Measurements from ENCODE around the gene SLC30A7. TPM values are rescaled to one million over a fixed set of nuclear protein-coding genes. Genes with fewer than 3 reads are reported as not detected.
"Not testable (repeated sequence)": the region's sequence is repeated elsewhere in the genome, so short reads cannot be mapped to it uniquely, and the experiment has no call there.

Gene SLC30A7
- total RNA-seq, 2 donors from 2014 or later = 10.5 to 13.5 TPM

DNA sequence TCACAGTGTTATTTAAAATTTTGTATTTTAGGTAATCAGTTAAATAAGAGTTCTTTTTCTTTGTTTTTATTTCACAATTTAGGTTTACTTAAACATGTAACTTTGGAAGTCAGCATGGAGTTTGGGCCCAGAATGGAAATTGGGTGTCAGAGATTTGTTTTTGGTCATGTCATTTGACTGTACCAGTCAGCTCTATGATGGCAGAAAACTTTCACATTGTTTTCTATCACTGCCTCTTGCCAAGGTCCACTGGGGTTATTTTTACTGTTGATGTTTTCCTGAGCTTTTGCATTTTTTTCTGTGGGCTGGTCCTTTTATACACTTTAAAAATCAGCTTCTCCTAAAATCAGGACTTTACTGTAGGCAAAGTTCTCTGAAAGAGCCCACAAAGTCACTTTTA lies 54.4 kb downstream of the SLC30A7 start:
- Histone ChIP-seq H3K4me3 (no peak overlapping the region), H3K27me3 (no peaks in the 10 kb centered on the region), H3K27ac (no peak overlapping the region), H3K4me1 (peaks cover 7% of the 10 kb centered on the region), H3K36me3 (replicated peaks in 1 of 2; ENCODE audit: insufficient read depth in 1 of 2, low read depth in 2 of 2) (peaks cover 0 to 1% of the 10 kb centered on the region in 2 donors), H3K9me3 (no peaks in the 10 kb centered on the region)
- TF ChIP-seq POLR2A (IDR thresholded peaks at IDR 0.05) = no peak
- TF ChIP-seq, protein P1, sequence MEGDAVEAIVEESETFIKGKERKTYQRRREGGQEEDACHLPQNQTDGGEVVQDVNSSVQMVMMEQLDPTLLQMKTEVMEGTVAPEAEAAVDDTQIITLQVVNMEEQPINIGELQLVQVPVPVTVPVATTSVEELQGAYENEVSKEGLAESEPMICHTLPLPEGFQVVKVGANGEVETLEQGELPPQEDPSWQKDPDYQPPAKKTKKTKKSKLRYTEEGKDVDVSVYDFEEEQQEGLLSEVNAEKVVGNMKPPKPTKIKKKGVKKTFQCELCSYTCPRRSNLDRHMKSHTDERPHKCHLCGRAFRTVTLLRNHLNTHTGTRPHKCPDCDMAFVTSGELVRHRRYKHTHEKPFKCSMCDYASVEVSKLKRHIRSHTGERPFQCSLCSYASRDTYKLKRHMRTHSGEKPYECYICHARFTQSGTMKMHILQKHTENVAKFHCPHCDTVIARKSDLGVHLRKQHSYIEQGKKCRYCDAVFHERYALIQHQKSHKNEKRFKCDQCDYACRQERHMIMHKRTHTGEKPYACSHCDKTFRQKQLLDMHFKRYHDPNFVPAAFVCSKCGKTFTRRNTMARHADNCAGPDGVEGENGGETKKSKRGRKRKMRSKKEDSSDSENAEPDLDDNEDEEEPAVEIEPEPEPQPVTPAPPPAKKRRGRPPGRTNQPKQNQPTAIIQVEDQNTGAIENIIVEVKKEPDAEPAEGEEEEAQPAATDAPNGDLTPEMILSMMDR (IDR thresholded peaks at IDR 0.05) = no peak
- intact Hi-C loops (cut with DNase I) = no loop called here
- no peak for ATAC-seq
- no peak for DNase-seq

DNA sequence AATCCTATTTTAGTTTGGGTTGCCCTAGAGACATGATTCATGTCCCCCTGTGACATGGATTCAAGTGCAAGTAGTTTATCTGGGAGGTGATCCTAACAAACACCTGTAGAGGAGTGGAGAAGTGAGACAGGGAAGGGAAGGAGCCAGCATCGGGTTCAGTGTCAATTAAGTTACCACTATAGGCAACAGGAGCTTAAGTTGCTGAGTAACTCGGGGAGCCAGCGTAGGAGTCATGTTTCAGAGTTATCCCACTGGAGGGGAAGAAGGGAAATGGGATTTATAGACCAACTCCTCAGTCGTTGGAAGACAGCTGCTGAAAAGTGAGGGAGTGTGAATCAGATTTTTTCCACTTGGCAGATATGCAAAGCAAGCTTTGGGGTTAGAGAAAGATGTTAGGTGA lies 54.9 kb downstream of the SLC30A7 start:
- TF ChIP-seq, protein P1 (IDR thresholded peaks at IDR 0.05) = no peak
- TF ChIP-seq POLR2A (IDR thresholded peaks at IDR 0.05) = no peak
- Histone ChIP-seq H3K27ac (no peak overlapping the region), H3K4me3 (no peak overlapping the region), H3K36me3 (replicated peaks in 1 of 2; ENCODE audit: insufficient read depth in 1 of 2, low read depth in 2 of 2) (peaks cover 0 to 1% of the 10 kb centered on the region in 2 donors), H3K4me1 (peaks cover 7% of the 10 kb centered on the region), H3K9me3 (no peaks in the 10 kb centered on the region), H3K27me3 (no peaks in the 10 kb centered on the region)
- intact Hi-C loops (cut with DNase I) = no loop called here
- DNase-seq (no peak), ATAC-seq (no peak)
- 67 to 83% methylated on average over 4 of the region's 4 CpGs for WGBS, 2 donors

DNA sequence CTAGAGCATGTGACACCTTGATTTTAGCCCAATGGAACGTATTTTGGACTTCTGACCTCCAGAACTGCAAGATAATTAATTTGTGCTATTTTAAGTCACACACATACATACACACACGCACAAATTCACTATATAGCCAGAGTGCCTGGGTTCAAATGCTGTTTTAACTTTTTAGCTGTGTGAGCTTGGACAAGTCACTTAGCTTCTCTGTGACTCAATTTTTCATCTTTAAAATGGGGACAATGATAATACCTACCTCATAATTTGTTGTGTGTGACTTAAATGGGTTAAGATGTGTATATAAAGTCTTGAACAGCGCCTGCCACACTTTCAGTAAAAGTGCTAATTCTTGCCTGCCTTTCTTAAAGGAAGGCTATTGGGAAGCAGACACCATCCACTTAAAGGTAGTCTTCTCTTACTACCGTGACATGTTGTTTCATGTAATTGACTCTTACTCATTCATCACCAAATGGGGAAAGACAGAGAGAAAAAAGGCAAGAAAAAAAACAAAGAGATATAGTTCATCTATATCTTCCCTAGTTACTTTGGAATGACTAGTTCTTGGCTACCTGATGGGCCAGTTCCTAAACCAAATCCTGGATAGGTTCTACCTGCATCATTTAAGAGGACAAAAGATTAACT lies 56.3 kb downstream of the SLC30A7 start:
- H3K9me3 ChIP-seq = no peaks in the 10 kb centered on the region
- no peak for TF ChIP-seq POLR2A (IDR thresholded peaks at IDR 0.05)
- TF ChIP-seq, protein P1 (IDR thresholded peaks at IDR 0.05) = no peak
- 92 to 96% methylated on average over 4 of the region's 4 CpGs for WGBS, 2 donors
- peaks cover 7% of the 10 kb centered on the region for H3K4me1 ChIP-seq
- H3K4me3 ChIP-seq = no peak overlapping the region
- peaks cover 0 to 1% of the 10 kb centered on the region in 2 donors for H3K36me3 ChIP-seq (replicated peaks in 1 of 2; ENCODE audit: insufficient read depth in 1 of 2, low read depth in 2 of 2)
- intact Hi-C loops (cut with DNase I) = no loop called here
- DNase-seq (no peak), ATAC-seq (no peak)
- no peaks in the 10 kb centered on the region for H3K27me3 ChIP-seq
- no peak overlapping the region for H3K27ac ChIP-seq

DNA sequence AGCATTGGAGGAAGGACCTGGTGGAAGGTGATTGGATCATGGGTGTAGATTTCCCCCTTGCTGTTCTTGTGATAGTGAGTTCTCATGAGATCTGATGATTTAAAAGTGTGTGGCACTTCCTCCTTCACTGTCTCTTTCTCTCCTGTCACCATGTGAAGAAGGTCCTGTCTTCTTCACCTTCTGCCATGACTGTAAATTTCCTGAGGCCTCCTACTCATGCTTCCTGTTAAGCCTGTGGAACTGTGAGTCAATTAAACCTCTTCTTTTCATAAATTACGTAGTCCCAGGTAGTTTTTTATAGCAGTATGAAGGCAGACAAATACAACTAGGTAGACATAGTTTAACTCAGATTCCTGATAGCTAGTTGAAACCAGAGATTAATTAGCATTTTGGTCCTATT lies 57.1 kb downstream of the SLC30A7 start:
- ATAC-seq; H3K27me3 ChIP-seq; H3K9me3 ChIP-seq; H3K4me3 ChIP-seq; H3K27ac ChIP-seq; intact Hi-C loops (cut with DNase I); H3K4me1 ChIP-seq; DNase-seq; H3K36me3 ChIP-seq (replicated peaks in 1 of 2; ENCODE audit: insufficient read depth in 1 of 2, low read depth in 2 of 2): not testable (repeated sequence)
- 87 to 88% methylated on average over 1 of the region's 1 CpG for WGBS, 2 donors

DNA sequence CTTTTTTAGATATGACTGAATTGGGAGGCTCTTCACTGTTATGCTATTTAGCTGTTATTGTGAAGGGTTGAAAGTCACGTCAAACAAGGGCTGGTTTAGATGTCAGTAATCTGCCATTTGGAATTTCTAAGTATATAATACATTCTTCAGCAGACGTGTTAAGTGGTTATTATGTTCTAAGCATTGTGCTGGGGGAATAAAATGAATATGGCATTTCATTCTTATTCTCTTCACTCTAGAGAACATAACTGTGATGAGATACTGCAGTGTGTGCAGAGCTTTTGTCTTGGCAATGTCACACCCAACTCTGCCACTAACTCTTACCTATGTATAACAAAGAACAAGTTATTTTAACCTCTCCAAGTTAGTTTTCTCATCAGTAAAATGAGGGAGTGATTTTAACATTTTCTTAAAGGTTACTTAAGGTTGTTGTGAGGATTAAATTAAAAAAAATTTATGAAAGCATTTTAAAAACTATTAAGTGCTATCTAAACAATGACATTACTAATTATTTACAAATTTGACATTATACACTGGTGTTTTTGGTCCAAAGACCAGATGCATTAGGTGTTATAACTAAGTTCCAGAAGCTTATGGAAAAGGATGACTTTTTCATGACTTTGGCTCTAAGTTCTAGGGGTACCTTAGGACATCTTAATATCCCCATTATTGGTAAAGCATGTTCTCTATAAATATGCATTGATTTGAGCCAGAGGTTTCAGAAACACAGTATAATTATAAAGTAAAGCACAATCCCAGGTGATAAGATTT lies 58.3 kb downstream of the SLC30A7 start:
- Histone ChIP-seq H3K9me3 (no peaks in the 10 kb centered on the region), H3K4me3 (no peak overlapping the region), H3K27me3 (no peaks in the 10 kb centered on the region), H3K36me3 (replicated peaks in 1 of 2; ENCODE audit: insufficient read depth in 1 of 2, low read depth in 2 of 2) (peaks cover 0 to 1% of the 10 kb centered on the region in 2 donors), H3K27ac (no peak overlapping the region), H3K4me1 (peaks cover 7% of the 10 kb centered on the region)
- DNase-seq = no peak
- 82 to 90% methylated on average over 2 of the region's 2 CpGs for WGBS, 2 donors
- TF ChIP-seq, protein P1 (IDR thresholded peaks at IDR 0.05) = no peak
- no peak for TF ChIP-seq POLR2A (IDR thresholded peaks at IDR 0.05)
- no peak for ATAC-seq
- intact Hi-C loops (cut with DNase I) = no loop called here
